HG03097 (cell line): ENCODE measurements around the gene GSKIP.
"Not testable (repeated sequence)": the region's sequence is repeated elsewhere in the genome, so short reads cannot be mapped to it uniquely, and the experiment has no call there.

Experiments used
- ATAC-seq: cut with Tn5 transposase; IDR thresholded peaks from one replicate; pipeline ENCODE4 v1.9.1; 2021; ENCODE audit not compliant: unreplicated experiment, low FRiP score

GSKIP gene, protein sequence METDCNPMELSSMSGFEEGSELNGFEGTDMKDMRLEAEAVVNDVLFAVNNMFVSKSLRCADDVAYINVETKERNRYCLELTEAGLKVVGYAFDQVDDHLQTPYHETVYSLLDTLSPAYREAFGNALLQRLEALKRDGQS

DNA sequence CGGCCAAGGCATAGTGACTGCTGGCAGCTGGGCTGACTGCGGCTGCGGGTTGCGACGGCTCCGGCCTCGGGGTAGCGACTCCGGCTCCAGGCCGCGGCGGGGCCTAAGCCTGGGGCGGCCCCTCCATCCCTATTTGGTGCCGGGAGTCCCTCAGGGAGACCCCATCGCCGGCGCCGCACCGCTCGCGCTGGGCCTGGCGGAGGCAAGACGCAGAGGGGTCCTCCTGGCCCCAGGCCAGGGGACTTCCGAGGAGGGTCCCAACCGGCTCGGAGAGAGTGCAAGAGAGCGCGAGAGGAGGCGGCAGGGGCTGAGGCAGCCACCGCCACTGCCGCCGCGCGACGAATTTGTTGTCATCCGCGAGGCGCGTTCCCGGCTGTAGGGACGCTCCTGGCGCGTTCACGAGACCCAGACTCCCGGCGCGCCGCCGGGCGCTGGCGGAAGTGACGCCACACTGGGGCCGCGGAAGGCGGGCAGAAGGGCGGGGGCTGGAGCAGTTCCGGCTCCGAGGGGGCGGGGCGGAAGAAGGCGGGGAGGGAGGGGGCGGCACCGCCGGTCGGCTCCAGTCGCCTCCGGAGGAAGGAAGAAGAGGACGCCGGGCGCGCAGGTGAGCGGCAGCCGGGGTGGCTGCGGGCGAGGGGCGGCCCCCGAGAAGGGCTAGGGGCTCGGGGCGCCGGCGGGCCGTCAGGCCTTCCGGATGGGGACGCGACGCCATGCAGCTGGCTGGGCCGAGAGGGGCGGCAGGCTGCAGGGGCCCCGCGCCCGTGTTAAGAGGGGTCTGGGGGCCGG, at the start of gene GSKIP, which contains the start of gene ATG2B:
Gene GSKIP, plus strand, starts transcription at position 562 of the 786 bp plus-strand sequence. CDS start 18,722 bp downstream, outside the sequence.
Gene ATG2B, minus strand, starts transcription at position 377 of the 786 bp plus-strand sequence. Its CDS starts 365 bp downstream, at position 12.
- peak; percentile 71 for ATAC-seq

DNA sequence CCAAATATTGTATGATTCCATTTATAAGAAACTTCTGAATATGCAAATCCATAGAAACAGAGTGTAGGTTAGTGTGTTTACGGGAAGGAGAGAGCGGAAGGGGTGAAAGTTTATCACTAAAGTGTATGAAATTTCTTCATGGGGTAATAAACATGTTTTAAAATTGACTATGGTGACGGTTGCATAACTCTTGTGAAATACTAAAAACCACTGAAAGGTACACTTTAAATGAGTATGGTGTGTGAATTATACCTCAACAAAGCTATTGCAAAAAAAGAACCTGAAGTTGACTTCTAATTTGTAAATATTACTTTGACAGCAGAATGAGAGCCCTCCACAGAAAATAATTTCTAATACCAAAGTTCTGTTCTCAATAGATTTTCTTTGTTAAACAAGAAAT, 47.2 kb upstream of the GSKIP start:
- ATAC-seq, result no peak

DNA sequence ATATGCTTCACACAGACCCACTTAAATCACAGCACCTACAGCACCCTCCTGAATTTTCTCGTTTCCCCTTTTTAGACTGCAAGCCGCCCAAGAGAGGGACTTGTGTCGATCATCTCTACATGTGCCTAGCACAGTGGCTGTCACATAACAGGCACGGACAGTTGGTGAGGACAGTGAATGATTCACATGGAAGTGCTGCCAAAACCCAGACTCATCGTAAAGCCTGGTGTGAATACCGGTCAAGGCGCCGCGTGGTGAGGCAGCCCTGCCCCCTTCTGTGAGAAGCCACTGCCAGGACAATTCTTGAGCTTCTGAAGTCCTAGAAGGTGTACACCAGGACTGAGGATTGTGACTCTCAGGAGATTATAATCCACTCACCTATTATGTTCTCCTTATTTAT, 44.5 kb upstream of the GSKIP start:
- ATAC-seq, result no peak

DNA sequence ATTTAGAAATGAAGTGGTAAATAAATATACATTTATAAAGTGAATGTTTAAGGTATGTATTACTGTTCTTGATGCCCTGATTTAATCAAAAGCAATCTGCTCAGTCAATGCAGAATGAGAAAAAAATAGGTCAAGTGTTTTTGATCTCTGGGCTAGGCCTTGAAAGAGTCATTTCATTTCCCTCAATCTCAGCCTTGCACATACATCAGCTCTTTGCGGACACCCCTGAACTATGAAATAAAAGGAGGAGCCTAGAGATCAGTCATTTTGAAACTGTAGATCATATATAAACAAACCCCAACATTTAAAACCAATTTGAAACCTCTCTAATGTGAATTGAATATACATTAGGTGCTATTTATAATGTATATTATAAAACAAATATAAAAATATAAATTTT, 42.7 kb upstream of the GSKIP start:
- no peak for ATAC-seq

DNA sequence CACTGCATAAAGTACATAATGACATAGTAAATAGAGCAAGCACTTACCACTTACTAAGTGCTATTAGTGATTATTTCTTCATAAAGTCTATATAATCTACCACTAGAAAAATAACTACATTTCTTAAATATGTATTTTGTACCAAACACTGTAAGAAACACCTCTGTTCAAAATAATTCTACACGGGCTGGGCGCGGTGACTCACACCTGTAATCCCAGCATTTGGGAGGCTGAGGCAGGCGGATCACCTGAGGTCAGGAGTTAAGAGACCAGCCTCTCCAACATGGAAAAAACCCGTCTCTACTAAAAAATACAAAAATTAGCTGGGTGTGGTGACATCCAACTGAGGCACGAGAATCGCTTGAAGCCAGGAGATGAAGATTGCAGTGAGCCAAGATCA, 39.1 kb upstream of the GSKIP start:
- ATAC-seq, result no peak

DNA sequence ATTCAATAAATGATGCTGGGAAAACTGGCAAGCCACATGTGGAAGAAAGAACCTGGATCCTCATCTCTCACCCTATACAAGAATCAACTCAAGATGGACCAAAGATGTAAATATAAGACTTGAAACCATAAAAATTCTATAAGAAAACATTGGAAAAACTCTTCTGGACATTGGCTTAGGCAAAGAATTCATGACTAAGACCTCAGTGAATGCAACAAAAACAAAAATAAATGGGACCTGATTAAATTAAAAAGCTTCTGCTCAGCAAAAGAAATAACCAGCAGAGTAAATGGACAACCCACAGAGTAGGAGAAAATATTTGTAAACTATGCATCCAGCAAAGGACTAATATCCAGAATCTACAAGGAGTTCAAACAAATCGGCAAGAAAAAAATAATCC, 24.8 kb upstream of the GSKIP start:
- ATAC-seq, result no peak

DNA sequence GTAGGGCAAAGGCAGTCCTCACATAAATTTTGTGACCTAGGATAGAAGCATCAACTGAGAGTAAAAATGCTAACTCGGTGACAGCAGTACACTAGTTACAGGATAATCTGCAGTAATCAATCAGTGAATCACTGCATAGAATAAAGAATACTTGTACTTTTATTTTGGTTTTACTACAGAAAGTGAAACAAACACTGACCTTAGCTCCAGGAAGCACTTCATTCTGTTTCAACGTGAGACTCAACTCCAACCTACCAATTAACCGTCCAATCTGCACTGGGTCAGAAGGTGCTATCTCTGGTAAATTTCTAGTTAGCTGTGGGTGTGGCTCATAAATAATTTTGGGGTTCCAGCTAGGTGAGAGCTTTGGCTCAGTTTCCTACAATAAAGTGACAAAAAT, 22.0 kb upstream of the GSKIP start:
- ATAC-seq, result no peak

DNA sequence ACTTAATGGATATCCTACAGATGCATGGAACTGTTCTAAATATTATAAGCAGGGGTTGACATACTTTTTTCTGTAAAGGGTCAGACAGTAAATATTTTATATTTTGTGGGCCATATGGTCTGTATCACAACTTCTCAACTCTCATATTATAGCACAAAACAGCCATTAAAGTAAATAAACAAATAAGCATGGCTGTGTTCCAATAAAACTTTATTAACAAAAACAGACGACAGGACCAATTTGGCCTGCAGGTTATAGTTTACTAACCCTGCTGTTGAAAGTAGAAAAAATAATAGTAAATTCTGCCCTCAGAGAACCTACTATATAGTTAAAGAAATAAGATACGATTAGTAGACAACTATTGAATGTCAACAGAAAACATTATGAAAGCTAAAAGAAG, 17.7 kb upstream of the GSKIP start:
- ATAC-seq, result no peak

DNA sequence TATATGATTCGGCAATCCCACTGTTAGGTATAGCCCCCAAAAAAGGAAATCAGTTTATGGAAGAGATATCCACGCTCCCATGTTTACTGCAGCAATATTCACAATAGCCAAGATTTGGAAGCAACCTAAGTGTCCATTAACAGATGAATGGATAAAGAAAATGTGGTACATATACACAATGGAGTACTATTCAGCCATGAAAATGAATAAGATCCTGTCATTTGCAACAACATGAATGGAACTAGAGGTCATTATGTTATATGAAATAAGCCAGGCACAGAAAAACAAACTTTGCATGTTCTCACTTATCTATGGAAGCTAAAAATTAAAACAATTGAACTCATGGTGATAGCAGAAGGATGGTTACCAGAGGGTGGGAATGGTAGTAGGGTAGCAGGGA, 15.4 kb upstream of the GSKIP start:
- ATAC-seq, result not testable (repeated sequence)

DNA sequence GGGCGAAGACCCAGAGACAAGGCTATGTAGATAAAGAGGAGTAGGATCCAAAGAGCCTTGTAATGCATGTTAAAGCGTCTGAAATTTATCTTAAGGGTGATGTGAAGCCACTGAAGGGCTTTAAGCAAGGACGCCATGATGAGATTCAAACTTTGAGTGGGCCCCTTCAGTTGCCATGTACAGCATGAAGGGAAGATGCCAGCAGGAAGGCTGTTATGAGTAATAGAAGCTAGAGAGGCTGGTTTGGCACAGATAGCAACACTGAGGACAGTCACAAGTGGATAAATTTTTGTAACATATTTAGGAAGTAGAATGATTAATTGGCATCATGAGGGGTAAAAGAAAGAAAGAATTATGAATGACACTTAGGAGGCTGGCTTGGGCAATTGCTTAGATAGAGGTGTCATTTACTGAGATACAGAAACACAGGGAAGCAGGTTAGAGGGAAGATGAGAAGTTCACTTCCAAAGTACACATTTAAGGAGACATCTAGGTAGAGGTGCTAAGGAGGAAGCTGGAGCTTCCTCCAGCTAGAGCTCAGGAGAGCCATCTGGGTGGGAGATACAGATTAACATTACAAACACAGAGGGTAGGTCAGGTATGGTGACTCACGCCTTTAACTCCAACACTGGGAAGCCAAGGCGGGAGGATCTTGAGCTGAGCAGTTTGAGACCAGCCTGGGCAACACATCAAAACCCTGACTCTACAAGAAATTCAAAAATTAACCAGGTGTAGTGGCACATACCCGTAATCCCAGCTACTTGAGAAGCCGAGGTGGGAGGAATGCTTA, 13.8 kb upstream of the GSKIP start:
- ATAC-seq, result no peak

DNA sequence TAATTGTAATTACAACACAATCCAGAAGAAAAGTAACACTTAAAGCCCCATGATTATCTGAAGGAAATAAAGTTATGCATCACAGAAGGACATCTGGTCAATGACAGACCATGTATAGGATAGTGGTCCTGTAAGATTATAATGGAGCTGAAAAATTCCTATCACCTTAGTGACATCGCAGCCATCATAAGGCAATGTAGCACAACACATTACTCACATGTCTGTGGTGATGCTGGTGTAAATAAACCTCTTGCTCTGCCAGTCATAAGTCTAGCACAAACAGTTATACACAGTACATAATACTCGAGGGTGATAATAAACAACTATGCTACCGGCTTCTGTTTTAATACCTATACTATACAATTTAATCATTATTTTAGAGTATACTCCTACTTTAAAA, 11.3 kb upstream of the GSKIP start:
- ATAC-seq, result no peak

DNA sequence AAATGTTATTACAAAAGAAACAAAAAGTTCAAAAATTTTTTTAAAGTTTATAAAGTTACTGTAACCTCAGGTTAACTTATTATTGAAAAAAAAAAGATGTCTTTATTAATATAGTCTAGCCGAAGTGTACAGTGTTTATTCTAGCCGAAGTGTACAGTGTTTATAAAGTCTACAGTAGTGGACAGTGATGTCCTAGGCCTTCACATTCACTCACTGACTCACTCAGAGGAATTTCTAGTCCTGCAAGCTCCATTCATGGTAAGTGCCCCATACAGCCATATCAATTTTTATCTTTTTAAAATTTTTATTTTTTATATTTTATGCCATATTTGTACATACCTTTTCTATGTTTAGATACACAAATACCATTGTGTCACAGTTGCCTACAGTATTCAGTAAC, 10.6 kb upstream of the GSKIP start:
- no peak for ATAC-seq

DNA sequence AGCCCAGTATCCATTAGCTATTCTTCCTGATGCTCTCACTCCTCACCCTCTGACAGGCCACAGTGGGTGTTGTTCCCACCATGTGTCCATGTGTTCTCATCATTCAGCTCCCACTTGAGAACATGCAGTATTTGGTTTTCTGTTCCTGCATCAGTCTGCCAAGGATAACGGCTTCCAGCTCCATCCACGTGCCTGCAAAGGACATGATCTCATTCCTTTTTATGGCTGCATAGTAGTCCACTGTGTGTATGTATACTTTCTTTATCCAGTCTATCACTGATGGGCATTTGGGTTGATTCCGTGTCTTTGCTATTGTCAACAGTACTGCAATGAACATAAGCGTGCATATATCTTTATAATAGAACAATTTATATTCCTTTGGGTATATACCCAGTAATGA, 9.1 kb upstream of the GSKIP start:
- ATAC-seq, result no peak

DNA sequence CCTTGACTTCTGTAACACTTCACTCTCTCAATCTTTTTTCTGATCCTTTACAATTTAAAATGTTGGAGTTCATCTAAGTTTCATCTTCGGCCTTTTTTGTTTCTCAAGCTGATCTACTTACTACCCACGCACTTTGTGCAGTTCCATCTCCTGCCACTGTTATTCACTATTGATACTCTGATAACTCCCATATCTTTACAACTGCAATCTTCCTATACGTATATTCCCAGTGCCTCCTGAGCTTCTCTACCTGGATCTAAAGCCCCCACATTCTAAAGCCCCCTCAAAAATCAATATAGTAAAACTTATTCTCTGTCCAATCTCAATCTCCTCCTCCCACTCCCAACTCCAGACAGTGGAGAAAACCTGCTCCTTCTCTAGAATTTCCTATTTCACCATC, 6.1 kb upstream of the GSKIP start:
- ATAC-seq, result no peak

DNA sequence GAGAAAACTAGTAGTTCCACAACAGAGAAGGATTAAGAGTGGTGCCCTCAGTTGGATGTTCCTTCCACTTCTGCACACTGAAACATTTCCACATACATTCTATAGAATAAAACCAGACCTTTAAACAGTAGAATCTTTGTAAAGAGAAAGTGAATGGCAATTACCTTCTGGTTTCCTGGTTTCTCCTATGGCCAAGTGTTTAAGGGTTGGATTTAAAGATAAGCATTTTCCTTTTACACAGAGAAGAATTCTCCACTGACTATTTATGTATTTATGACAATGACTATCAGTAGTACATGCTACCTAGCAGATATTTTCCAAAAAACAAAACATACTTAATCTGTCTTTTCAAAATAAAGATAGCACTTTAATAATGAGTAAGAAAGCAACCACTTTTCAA, 3.4 kb upstream of the GSKIP start:
- ATAC-seq, result no peak

DNA sequence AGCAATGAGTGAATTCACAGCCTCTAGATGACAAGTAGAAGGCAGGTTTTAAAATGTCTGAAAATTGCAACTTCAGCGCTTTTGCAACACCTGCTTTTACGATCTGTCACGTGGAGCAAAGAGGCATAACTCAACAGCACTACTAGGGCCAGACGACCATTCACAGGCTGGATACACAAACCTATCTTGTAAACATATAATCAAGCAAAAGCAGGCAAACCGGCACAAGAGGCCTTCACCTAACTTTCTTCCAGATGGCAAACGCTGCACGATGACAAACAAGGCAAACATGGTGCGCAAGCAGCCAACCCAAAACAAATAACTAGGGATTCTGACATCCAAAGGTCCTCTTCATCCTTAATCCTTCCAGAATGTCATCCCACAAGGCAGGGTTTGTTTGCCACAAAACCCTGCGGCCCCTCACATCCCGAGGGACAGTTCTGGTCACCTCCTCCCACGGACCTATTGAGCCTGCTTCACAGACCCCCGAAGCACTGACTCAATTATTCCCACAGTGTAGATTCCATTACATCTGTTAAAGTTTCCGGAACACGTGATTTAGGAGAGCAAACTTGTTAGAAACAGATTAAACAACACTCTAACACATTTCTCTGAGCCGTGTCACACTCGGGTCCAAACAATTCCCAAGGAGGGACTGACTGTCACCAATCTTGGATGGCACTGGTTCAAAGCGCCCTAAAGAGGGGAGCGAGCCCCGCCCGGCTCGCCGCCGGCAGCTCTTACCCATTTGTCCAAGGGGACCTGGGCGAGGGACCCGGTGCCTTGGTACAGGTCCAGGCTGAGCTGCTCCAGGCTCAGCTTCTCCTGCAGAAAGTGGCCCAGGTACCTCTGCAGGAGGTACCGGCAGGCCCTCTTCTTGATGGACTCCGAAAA, 1.0 kb upstream of the GSKIP start:
- ATAC-seq, result peak; percentile 17

DNA sequence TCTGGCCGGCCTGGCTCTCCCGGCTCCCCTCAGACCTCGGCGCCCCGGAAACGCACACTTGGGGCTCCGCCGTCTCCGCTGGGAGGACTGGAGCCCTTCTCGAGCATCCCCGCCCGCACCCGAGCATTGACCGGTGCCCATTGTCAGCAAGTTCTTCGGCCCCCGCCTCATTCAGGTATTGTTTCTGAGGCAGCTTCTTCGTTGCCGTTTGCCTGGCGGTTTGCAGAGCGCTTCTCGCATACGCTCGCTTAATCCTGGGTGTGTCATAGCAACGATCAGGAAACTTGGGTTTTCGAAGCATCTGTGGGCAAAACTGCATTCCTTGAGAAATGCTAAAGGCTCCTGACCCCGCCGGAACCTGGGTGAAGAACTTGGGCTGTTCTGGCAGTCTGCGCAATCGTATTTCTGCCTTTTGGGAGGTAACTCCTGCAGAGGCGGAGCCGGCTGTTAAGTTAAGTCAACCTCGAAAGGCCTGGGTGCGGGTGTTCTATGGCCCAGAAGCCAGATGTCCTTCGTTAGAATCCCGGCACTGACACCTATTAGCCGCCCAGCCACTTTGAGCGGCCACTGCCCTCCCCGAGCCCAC, 518 bp downstream of the GSKIP start:
- ATAC-seq, result peak; percentile 20

DNA sequence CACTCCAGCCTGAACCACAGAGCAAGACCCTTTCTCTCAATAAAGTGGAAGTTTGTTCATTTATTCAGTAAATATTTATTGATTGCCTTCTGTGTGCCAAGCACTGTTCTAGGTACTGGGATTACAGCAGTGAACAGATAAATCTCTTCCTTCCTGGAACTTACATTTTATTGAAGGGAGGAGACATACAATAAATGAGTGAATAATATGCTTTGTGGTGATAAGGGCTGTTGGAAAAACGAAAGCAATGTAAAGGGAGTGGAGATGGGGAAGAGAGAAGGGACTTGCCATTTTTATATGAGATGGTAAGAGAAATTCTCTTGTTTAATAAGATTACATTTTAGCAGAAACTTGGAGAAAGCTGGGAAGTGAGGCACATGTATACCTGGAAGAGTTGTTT, 1.6 kb downstream of the GSKIP start:
- no peak for ATAC-seq

DNA sequence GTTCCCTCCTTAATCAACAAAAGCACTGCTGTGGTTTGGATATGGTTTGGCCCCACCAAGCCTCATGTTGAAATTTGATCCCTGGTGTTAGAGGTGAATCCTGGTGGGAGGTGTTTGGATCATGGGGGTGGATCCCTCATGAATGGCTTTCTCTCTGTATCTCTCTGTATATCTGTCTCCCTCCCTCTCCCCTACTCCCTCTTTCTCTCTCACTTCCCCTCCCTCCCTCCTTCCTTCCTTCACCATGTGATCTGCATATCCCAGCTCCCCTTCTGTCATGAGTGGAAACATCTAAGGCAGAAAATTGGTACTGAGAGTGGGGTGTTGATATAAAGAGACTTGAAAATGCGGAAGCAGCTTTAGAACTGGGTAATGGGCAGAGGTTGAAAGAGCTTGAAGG, 5.2 kb downstream of the GSKIP start:
- no peak for ATAC-seq

DNA sequence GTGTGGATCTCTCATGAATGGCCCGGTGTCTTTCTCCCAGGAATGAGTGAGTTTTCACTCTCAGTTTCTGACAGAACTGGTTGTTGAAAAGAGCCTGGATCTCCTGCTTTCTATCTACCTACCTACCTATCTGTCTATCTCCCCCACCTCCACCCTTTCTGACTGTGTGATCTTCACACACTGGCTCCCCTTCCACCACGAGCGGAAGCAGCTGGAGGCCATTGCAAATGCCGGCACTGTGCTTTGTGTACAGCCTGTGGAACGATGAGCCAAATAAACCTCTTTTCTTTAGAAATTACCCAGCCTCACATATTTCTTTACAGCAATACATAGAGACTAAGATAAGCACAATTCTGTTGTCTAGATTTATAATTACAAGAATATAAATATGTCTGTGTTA, 7.2 kb downstream of the GSKIP start:
- no peak for ATAC-seq
